MM.1S (cell line): ENCODE measurements around the gene EIF5B.

Experiments used
- DNase-seq: peaks from one replicate; pipeline ENCODE4 v3.0.0-alpha.2; 2015
- H2AFZ ChIP-seq: fragments of 300-600 bp; sonication (generic); 2 replicates; pipeline ENCODE4 v1.6.0; 2016; ENCODE audit warnings: antibody characterized with exemption, low read length
- H3F3A ChIP-seq: fragments of 300-600 bp; sonication (generic); 2 replicates; pipeline ENCODE4 v1.6.1; 2016; ENCODE audit warnings: mild to moderate bottlenecking, antibody characterized with exemption, low read length, moderate library complexity, mixed read lengths; ENCODE audit not compliant: insufficient read depth
- H3K27ac ChIP-seq: fragments of 300-600 bp; sonication (generic); 2 replicates; pipeline ENCODE4 v1.5.1; 2016; ENCODE audit warnings: mild to moderate bottlenecking, low read length
- H3K27me3 ChIP-seq: fragments of 300-600 bp; sonication (generic); replicated peaks from 2 replicates; pipeline ENCODE4 v1.6.0; 2016; ENCODE audit warnings: low read length; ENCODE audit not compliant: insufficient read depth
- H3K36me3 ChIP-seq: fragments of 300-600 bp; sonication (generic); replicated peaks from 2 replicates; pipeline ENCODE4 v1.6.1; 2016; ENCODE audit warnings: mild to moderate bottlenecking, low read length, mixed read lengths; ENCODE audit not compliant: insufficient read depth
- H3K4me1 ChIP-seq: fragments of 300-600 bp; sonication (generic); 2 replicates; pipeline ENCODE4 v1.6.1; 2016; ENCODE audit warnings: low read length, mixed read lengths
- H3K4me2 ChIP-seq: fragments of 300-600 bp; sonication (generic); 2 replicates; pipeline ENCODE4 v1.6.0; 2016; ENCODE audit warnings: low read depth, low read length
- H3K4me3 ChIP-seq: fragments of 300-600 bp; sonication (generic); 2 replicates; pipeline ENCODE4 v1.5.1; 2016; ENCODE audit warnings: low read length, mixed read lengths
- H3K79me2 ChIP-seq: fragments of 300-600 bp; sonication (generic); 2 replicates; pipeline ENCODE4 v1.6.1; 2016; ENCODE audit warnings: mixed run types, low read length, mixed read lengths
- H3K9ac ChIP-seq: fragments of 300-600 bp; sonication (generic); 2 replicates; pipeline ENCODE4 v1.6.1; 2016; ENCODE audit warnings: low read length, mixed read lengths
- H3K9me2 ChIP-seq: fragments of 300-600 bp; sonication (generic); replicated peaks from 2 replicates; pipeline ENCODE4 v1.6.1; 2016; ENCODE audit warnings: mild to moderate bottlenecking, low read length, mixed read lengths; ENCODE audit not compliant: insufficient read depth
- H3K9me3 ChIP-seq: fragments of 300-600 bp; sonication (generic); replicated peaks from 2 replicates; pipeline ENCODE4 v1.6.1; 2016; ENCODE audit warnings: mild to moderate bottlenecking, low read length, mixed read lengths; ENCODE audit not compliant: insufficient read depth
- H4K20me1 ChIP-seq: fragments of 300-600 bp; sonication (generic); 2 replicates; pipeline ENCODE4 v1.6.1; 2016; ENCODE audit warnings: mild to moderate bottlenecking, low read length, moderate library complexity, mixed read lengths; ENCODE audit not compliant: insufficient read depth
- EZH2 ChIP-seq: fragments of 300-600 bp; sonication (generic); optimal IDR thresholded peaks from 2 replicates; pipeline ENCODE3; 2017; ENCODE audit warnings: low read depth, mild to moderate bottlenecking, antibody characterized with exemption, low read length, mixed read lengths
- EZH2phosphoT487 ChIP-seq: fragments of 300-600 bp; sonication (generic); IDR thresholded peaks from 2 replicates; pipeline ENCODE4 v1.6.1; 2018; ENCODE audit warnings: antibody characterized with exemption, low read length
- TF ChIP-seq, protein P1 (sequence below): fragments of 300-600 bp; sonication (generic); IDR thresholded peaks from 2 replicates; pipeline ENCODE4 v1.5.1; 2016; ENCODE audit warnings: antibody characterized with exemption, low read length, mixed read lengths

EIF5B gene

DNA sequence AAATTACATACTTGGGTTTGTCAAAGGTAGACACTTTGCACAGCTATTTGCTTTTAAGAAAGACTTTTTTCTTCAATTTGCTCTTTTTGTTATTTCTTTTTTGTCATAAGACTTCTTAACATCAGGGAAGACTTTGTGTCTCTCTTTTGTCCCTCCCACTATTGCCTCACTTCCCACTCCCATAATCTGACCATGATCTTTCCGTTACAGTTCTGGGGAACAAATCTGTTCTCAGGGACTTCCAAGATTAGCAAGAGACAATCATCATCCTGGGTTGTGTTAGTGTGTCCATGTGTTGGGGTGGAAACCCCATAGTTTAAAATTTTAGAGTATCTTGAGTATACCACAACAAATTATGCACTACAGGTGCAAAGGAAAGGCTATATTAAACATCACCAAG is 77.4 kb downstream of the EIF5B start:
- H3F3A ChIP-seq: no peaks in the 10 kb centered on the region
- H3K4me3 ChIP-seq: no peak overlapping the region
- no peak for TF ChIP-seq EZH2
- TF ChIP-seq EZH2phosphoT487: no peak
- TF ChIP-seq, protein P1, sequence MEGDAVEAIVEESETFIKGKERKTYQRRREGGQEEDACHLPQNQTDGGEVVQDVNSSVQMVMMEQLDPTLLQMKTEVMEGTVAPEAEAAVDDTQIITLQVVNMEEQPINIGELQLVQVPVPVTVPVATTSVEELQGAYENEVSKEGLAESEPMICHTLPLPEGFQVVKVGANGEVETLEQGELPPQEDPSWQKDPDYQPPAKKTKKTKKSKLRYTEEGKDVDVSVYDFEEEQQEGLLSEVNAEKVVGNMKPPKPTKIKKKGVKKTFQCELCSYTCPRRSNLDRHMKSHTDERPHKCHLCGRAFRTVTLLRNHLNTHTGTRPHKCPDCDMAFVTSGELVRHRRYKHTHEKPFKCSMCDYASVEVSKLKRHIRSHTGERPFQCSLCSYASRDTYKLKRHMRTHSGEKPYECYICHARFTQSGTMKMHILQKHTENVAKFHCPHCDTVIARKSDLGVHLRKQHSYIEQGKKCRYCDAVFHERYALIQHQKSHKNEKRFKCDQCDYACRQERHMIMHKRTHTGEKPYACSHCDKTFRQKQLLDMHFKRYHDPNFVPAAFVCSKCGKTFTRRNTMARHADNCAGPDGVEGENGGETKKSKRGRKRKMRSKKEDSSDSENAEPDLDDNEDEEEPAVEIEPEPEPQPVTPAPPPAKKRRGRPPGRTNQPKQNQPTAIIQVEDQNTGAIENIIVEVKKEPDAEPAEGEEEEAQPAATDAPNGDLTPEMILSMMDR: no peak
- H3K9me3 ChIP-seq: no peaks in the 10 kb centered on the region
- no peaks in the 10 kb centered on the region for H3K79me2 ChIP-seq
- H3K4me2 ChIP-seq: no peak overlapping the region
- no peak for DNase-seq
- H3K36me3 ChIP-seq: peaks cover 3% of the 10 kb centered on the region; the same call in 1 of the 2 replicates
- H3K9me2 ChIP-seq: no peaks in the 10 kb centered on the region
- H3K27ac ChIP-seq: no peak overlapping the region
- no peaks in the 10 kb centered on the region; the same call in 1 of the 2 replicates for H4K20me1 ChIP-seq
- H3K27me3 ChIP-seq: no peaks in the 10 kb centered on the region
- H3K4me1 ChIP-seq: no peaks in the 10 kb centered on the region
- H3K9ac ChIP-seq: no peak overlapping the region
- H2AFZ ChIP-seq: no peak overlapping the region

- Histone ChIP-seq H2AFZ (no peak overlapping the region), H3K9me3 (no peaks in the 10 kb centered on the region), H3K4me3 (no peak overlapping the region), H3K79me2 (no peaks in the 10 kb centered on the region), H3K4me2 (no peak overlapping the region), H3K4me1 (no peaks in the 10 kb centered on the region), H3K36me3 (peaks cover 3% of the 10 kb centered on the region; the same call in 1 of the 2 replicates), H4K20me1 (no peaks in the 10 kb centered on the region; the same call in 1 of the 2 replicates), H3K9me2 (no peaks in the 10 kb centered on the region), H3K27me3 (no peaks in the 10 kb centered on the region), H3K27ac (no peak overlapping the region), H3K9ac (no peak overlapping the region), H3F3A (no peaks in the 10 kb centered on the region)
- DNase-seq: no peak
- no peak for TF ChIP-seq EZH2phosphoT487
- TF ChIP-seq, protein P1: no peak
- TF ChIP-seq EZH2: no peak
Measured at GRCh38 chr2:99417396-99417795, 80.2 kb downstream of the EIF5B start.

DNA sequence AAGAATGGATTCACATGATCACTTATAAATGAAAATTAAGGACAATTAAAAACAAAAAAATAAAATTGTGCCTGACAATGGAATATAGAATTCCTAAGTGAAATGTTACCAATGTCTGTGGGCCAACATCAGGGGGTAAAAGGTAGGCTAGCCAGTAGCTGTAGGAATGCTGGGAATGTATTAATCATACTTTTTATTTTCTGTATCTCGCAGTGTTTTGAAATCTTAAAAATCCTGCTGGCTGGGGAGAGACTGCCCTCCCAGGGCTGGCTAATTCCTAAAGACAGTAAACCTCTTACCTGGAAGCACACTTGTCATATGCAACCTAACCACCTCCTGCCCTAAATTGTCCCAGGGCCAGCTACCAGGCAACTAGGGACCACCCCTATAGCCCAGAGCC is 82.8 kb downstream of the EIF5B start:
- Histone ChIP-seq H3K27ac (no peak overlapping the region), H3F3A (no peaks in the 10 kb centered on the region), H3K27me3 (no peaks in the 10 kb centered on the region), H3K9me2 (no peaks in the 10 kb centered on the region), H3K36me3 (no peaks in the 10 kb centered on the region; the same call in none of the 2 replicates), H4K20me1 (no peaks in the 10 kb centered on the region), H2AFZ (no peak overlapping the region), H3K9me3 (no peaks in the 10 kb centered on the region), H3K4me1 (no peaks in the 10 kb centered on the region), H3K4me2 (no peak overlapping the region), H3K9ac (no peak overlapping the region), H3K4me3 (no peak overlapping the region), H3K79me2 (no peaks in the 10 kb centered on the region)
- no peak for TF ChIP-seq EZH2phosphoT487
- TF ChIP-seq, protein P1: no peak
- no peak for TF ChIP-seq EZH2
- no peak for DNase-seq
